Measurements from ENCODE around the gene SLX4IP.

- TF ChIP-seq KLF7 (tag by site-specific recombination; IDR thresholded peaks at IDR 0.05; ENCODE audit: borderline replicate concordance), result no peak
- no peak for TF ChIP-seq CTCF (tag by site-specific recombination; IDR thresholded peaks at IDR 0.05)
Observed at GRCh38 chr20:10385850-10386544, 49.1 kb upstream of the SLX4IP start.

Measured in HEK293 (cell line).